ENCODE data around the gene WDFY4.

DNA sequence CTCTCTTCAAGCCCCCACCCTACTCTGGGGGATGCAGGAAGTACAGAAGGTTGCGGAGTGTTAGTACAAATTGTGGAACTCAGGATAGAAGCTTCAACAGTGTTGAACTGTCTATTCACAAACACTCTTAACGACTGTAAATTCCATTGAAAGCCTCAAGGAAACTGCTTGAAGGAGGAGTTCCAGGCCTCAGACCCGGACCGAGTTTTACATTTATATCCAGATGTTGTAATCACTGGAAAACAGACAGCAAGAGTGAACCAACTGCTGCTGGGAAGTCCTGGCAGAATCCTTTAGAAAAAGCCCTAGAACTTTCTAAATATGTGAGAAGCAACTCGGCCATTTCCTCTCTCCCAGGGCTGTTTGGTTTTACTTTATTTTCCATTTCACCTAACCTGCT, 339.1 kb downstream of the WDFY4 start:
- TF ChIP-seq, protein P1, sequence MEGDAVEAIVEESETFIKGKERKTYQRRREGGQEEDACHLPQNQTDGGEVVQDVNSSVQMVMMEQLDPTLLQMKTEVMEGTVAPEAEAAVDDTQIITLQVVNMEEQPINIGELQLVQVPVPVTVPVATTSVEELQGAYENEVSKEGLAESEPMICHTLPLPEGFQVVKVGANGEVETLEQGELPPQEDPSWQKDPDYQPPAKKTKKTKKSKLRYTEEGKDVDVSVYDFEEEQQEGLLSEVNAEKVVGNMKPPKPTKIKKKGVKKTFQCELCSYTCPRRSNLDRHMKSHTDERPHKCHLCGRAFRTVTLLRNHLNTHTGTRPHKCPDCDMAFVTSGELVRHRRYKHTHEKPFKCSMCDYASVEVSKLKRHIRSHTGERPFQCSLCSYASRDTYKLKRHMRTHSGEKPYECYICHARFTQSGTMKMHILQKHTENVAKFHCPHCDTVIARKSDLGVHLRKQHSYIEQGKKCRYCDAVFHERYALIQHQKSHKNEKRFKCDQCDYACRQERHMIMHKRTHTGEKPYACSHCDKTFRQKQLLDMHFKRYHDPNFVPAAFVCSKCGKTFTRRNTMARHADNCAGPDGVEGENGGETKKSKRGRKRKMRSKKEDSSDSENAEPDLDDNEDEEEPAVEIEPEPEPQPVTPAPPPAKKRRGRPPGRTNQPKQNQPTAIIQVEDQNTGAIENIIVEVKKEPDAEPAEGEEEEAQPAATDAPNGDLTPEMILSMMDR (IDR thresholded peaks at IDR 0.05): no peak
- TF ChIP-seq TCF7L2 (IDR thresholded peaks at IDR 0.05; ENCODE audit: low read depth, low read length) (no peak), POLR2AphosphoS5 (IDR thresholded peaks at IDR 0.05; ENCODE audit: low read depth, low read length) (no peak), SIN3A (IDR thresholded peaks at IDR 0.05; ENCODE audit: borderline replicate concordance, insufficient read depth, low read depth, low read length) (no peak)
- TF ChIP-seq, protein P2, sequence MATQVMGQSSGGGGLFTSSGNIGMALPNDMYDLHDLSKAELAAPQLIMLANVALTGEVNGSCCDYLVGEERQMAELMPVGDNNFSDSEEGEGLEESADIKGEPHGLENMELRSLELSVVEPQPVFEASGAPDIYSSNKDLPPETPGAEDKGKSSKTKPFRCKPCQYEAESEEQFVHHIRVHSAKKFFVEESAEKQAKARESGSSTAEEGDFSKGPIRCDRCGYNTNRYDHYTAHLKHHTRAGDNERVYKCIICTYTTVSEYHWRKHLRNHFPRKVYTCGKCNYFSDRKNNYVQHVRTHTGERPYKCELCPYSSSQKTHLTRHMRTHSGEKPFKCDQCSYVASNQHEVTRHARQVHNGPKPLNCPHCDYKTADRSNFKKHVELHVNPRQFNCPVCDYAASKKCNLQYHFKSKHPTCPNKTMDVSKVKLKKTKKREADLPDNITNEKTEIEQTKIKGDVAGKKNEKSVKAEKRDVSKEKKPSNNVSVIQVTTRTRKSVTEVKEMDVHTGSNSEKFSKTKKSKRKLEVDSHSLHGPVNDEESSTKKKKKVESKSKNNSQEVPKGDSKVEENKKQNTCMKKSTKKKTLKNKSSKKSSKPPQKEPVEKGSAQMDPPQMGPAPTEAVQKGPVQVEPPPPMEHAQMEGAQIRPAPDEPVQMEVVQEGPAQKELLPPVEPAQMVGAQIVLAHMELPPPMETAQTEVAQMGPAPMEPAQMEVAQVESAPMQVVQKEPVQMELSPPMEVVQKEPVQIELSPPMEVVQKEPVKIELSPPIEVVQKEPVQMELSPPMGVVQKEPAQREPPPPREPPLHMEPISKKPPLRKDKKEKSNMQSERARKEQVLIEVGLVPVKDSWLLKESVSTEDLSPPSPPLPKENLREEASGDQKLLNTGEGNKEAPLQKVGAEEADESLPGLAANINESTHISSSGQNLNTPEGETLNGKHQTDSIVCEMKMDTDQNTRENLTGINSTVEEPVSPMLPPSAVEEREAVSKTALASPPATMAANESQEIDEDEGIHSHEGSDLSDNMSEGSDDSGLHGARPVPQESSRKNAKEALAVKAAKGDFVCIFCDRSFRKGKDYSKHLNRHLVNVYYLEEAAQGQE (IDR thresholded peaks at IDR 0.05; ENCODE audit: insufficient read depth in 1 of 2, low read depth in 2 of 2, low read length in 1 of 2): no peak
